Measurements from ENCODE around the gene CREM. TPM values are rescaled to one million over a fixed set of nuclear protein-coding genes. Genes with fewer than 3 reads are reported as not detected.

CREM gene
- polyA plus RNA-seq, 1 of the 3 experiments (the other 2 are of a cell fraction), result 41.4 TPM

GRCh38 chr10:35244549-35244948 is 117.9 kb downstream of the CREM start:
- TF ChIP-seq SMC3 (IDR thresholded peaks at IDR 0.05; ENCODE audit: low read depth, low read length) (no peak), RAD21 (IDR thresholded peaks at IDR 0.05; ENCODE audit: low read length) (no peak), SIN3A (IDR thresholded peaks at IDR 0.05; ENCODE audit: borderline replicate concordance, low read depth, low read length) (no peak), MEF2A (IDR thresholded peaks at IDR 0.05; ENCODE audit: borderline replicate concordance, low read depth) (no peak)
- TF ChIP-seq, protein P1, sequence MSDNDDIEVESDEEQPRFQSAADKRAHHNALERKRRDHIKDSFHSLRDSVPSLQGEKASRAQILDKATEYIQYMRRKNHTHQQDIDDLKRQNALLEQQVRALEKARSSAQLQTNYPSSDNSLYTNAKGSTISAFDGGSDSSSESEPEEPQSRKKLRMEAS (IDR thresholded peaks at IDR 0.05; ENCODE audit: low read depth), result no peak
- TF ChIP-seq, protein P2, sequence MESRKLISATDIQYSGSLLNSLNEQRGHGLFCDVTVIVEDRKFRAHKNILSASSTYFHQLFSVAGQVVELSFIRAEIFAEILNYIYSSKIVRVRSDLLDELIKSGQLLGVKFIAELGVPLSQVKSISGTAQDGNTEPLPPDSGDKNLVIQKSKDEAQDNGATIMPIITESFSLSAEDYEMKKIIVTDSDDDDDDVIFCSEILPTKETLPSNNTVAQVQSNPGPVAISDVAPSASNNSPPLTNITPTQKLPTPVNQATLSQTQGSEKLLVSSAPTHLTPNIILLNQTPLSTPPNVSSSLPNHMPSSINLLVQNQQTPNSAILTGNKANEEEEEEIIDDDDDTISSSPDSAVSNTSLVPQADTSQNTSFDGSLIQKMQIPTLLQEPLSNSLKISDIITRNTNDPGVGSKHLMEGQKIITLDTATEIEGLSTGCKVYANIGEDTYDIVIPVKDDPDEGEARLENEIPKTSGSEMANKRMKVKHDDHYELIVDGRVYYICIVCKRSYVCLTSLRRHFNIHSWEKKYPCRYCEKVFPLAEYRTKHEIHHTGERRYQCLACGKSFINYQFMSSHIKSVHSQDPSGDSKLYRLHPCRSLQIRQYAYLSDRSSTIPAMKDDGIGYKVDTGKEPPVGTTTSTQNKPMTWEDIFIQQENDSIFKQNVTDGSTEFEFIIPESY (IDR thresholded peaks at IDR 0.05; ENCODE audit: borderline replicate concordance, low read depth), result no peak
- WGBS (ENCODE audit: low lambda C conversion rate), result 17% methylated on average over 2 of the region's 2 CpGs
- H3K9me2 ChIP-seq, result no peaks in the 10 kb centered on the region
- ChIA-PET POLR2A (no interaction called here), CTCF (no interaction called here)
- no peaks in the 10 kb centered on the region for H3F3A ChIP-seq (replicated peaks; ENCODE audit: insufficient read depth)
- H3K9me3 ChIP-seq, result no peaks in the 10 kb centered on the region
- no peaks in the 10 kb centered on the region for H3K4me1 ChIP-seq (ENCODE audit: control insufficient read depth in 1 of 2, insufficient read depth in 2 of 2, low read depth in 1 of 2, low read length in 1 of 2)
- no peak overlapping the region for H2AFZ ChIP-seq (ENCODE audit: low read depth)
- H3K4me3 ChIP-seq (ENCODE audit: low read depth in 2 of 2, low read length in 1 of 2), result no peak overlapping the region
- no peaks in the 10 kb centered on the region for H3K36me3 ChIP-seq (replicated peaks in 1 of 2; ENCODE audit: control insufficient read depth in 1 of 2, insufficient read depth in 2 of 2, low read length in 1 of 2)
- no peak for DNase-seq
- no peak overlapping the region for H3K27ac ChIP-seq (ENCODE audit: low read depth in 2 of 2, low read length in 1 of 2)
- H3K27me3 ChIP-seq (ENCODE audit: insufficient read depth), result no peaks in the 10 kb centered on the region
- H4K20me1 ChIP-seq (ENCODE audit: insufficient read depth), result no peaks in the 10 kb centered on the region
- no peak overlapping the region for H3K4me2 ChIP-seq
- H3K79me2 ChIP-seq (ENCODE audit: insufficient read depth), result no peaks in the 10 kb centered on the region
- no peak overlapping the region for H3K9ac ChIP-seq

DNA sequence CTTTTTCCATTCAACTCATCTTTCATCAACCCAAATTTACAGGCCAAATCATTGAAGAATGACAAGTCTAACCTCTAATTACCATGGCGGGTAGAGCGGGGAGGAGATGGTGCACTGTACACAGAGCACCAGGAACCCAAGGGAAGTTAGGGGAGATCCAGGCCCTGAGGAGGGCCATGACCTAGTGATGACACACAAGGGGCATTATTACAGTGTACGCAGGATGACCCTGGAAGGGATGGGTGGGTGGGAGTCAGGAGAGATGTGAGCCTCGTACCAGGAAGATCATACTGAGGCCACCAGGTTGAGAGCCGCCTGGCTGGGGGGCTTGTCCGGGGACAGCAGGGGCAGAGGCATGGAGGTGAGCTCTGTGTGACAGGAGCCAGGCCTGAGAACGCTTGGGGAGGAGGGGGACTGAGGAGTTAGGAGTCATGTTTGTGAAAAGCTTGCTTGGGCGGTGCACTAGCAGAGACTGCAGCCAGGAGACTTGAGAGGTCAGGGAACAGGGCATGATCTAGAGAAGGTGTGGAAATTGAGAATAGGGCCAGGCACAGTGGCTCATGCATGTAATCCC is 120.2 kb downstream of the CREM start:
- H3K4me2 ChIP-seq, result no peak overlapping the region
- no peaks in the 10 kb centered on the region for H3K9me3 ChIP-seq
- no peaks in the 10 kb centered on the region for H3K36me3 ChIP-seq (replicated peaks in 1 of 2; ENCODE audit: control insufficient read depth in 1 of 2, insufficient read depth in 2 of 2, low read length in 1 of 2)
- no peak overlapping the region for H3K9ac ChIP-seq
- H3K9me2 ChIP-seq, result no peaks in the 10 kb centered on the region
- no peaks in the 10 kb centered on the region for H4K20me1 ChIP-seq (ENCODE audit: insufficient read depth)
- H3K4me3 ChIP-seq (ENCODE audit: low read depth in 2 of 2, low read length in 1 of 2), result no peak overlapping the region
- H3K27me3 ChIP-seq (ENCODE audit: insufficient read depth), result no peaks in the 10 kb centered on the region
- no peak for DNase-seq
- H3K4me1 ChIP-seq (ENCODE audit: control insufficient read depth in 1 of 2, insufficient read depth in 2 of 2, low read depth in 1 of 2, low read length in 1 of 2), result no peaks in the 10 kb centered on the region
- 85% methylated on average over 8 of the region's 8 CpGs for WGBS (ENCODE audit: low lambda C conversion rate)
- CTCF ChIA-PET, result interaction anchor here (1.0 kb wide), 1 partner anchor 10 kb away, joined by 4 read pairs; no protein-coding TSS in a partner anchor
- H3K27ac ChIP-seq (ENCODE audit: low read depth in 2 of 2, low read length in 1 of 2), result no peak overlapping the region
- no peaks in the 10 kb centered on the region for H3K79me2 ChIP-seq (ENCODE audit: insufficient read depth)
- H2AFZ ChIP-seq (ENCODE audit: low read depth), result no peak overlapping the region
- H3F3A ChIP-seq (replicated peaks; ENCODE audit: insufficient read depth), result no peaks in the 10 kb centered on the region
- POLR2A ChIA-PET, result no interaction called here
- TF ChIP-seq RXRA (IDR thresholded peaks at IDR 0.05; ENCODE audit: borderline replicate concordance, low read depth), result no peak
- no peak for TF ChIP-seq JUND (IDR thresholded peaks at IDR 0.05)
- TF ChIP-seq FOXJ3 (CRISPR knock-in tag; IDR thresholded peaks at IDR 0.05), result no peak
- no peak for TF ChIP-seq SMC3 (IDR thresholded peaks at IDR 0.05; ENCODE audit: low read depth, low read length)
- no peak for TF ChIP-seq RAD21 (IDR thresholded peaks at IDR 0.05; ENCODE audit: low read length)
- TF ChIP-seq PBX3 (IDR thresholded peaks at IDR 0.05), result no peak
- no peak for TF ChIP-seq TAF1 (IDR thresholded peaks at IDR 0.05; ENCODE audit: borderline replicate concordance, low read depth, low read length)
- TF ChIP-seq, protein P3, sequence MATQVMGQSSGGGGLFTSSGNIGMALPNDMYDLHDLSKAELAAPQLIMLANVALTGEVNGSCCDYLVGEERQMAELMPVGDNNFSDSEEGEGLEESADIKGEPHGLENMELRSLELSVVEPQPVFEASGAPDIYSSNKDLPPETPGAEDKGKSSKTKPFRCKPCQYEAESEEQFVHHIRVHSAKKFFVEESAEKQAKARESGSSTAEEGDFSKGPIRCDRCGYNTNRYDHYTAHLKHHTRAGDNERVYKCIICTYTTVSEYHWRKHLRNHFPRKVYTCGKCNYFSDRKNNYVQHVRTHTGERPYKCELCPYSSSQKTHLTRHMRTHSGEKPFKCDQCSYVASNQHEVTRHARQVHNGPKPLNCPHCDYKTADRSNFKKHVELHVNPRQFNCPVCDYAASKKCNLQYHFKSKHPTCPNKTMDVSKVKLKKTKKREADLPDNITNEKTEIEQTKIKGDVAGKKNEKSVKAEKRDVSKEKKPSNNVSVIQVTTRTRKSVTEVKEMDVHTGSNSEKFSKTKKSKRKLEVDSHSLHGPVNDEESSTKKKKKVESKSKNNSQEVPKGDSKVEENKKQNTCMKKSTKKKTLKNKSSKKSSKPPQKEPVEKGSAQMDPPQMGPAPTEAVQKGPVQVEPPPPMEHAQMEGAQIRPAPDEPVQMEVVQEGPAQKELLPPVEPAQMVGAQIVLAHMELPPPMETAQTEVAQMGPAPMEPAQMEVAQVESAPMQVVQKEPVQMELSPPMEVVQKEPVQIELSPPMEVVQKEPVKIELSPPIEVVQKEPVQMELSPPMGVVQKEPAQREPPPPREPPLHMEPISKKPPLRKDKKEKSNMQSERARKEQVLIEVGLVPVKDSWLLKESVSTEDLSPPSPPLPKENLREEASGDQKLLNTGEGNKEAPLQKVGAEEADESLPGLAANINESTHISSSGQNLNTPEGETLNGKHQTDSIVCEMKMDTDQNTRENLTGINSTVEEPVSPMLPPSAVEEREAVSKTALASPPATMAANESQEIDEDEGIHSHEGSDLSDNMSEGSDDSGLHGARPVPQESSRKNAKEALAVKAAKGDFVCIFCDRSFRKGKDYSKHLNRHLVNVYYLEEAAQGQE (IDR thresholded peaks at IDR 0.05; ENCODE audit: low read depth, low read length), result no peak
- TF ChIP-seq, protein P2 (IDR thresholded peaks at IDR 0.05; ENCODE audit: borderline replicate concordance, low read depth), result no peak
- no peak for TF ChIP-seq EP300 (IDR thresholded peaks at IDR 0.05; ENCODE audit: borderline replicate concordance in 1 of 2, low read depth in 1 of 2, low read length in 1 of 2)
- no peak for TF ChIP-seq MXI1 (IDR thresholded peaks at IDR 0.05; ENCODE audit: low read depth, low read length)
- TF ChIP-seq TEAD4 (IDR thresholded peaks at IDR 0.05; ENCODE audit: borderline replicate concordance, insufficient read depth), result no peak
- TF ChIP-seq CHD2 (IDR thresholded peaks at IDR 0.05; ENCODE audit: low read length, partially characterized antibody), result no peak
